Thoracic aorta (tissue), 2 donors: ENCODE results near the gene TTI1. TPM values are rescaled to one million over a fixed set of nuclear protein-coding genes. Genes with fewer than 3 reads are reported as not detected.

Source experiments
- ATAC-seq: fragments of 150-250 bp; one replicate; pipeline ENCODE4 v1.8.0; 2017; ENCODE audit warnings: low read depth; ENCODE audit not compliant: insufficient number of reproducible peaks, low FRiP score
- DNase-seq: peaks from one replicate; pipeline ENCODE4 v3.0.0-alpha.2; 2020; ENCODE audit warnings: low spot score
- H3K27ac ChIP-seq, 2 donors: fragments of 200-600 bp; sonication (generic); 1 replicate in 1 of 2; 2 replicates in 1 of 2; pipeline ENCODE4 v1.5.1; 2016; ENCODE audit warnings: mild to moderate bottlenecking in 2 of 2, moderate library complexity in 2 of 2
- H3K27me3 ChIP-seq: fragments of 200-600 bp; sonication (generic); replicated peaks from 2 replicates; pipeline ENCODE4 v1.6.0; 2016; ENCODE audit warnings: mild to moderate bottlenecking; ENCODE audit not compliant: insufficient read depth
- H3K36me3 ChIP-seq: fragments of 200-600 bp; sonication (generic); one replicate; pipeline ENCODE4 v1.5.1; 2016
- H3K4me1 ChIP-seq, 2 donors: fragments of 200-600 bp; sonication (generic); 1 replicate in 1 of 2; 2 replicates in 1 of 2; pipeline versions ENCODE4 v1.5.1 to v1.6.0; 2016; ENCODE audit warnings: low read depth in 2 of 2, mild to moderate bottlenecking in 1 of 2; ENCODE audit not compliant: control insufficient read depth in 1 of 2
- H3K4me3 ChIP-seq: fragments of 200-600 bp; sonication (generic); 2 replicates; pipeline ENCODE4 v1.5.1; 2016; ENCODE audit warnings: mild to moderate bottlenecking
- H3K9me3 ChIP-seq: fragments of 200-600 bp; sonication (generic); 2 replicates; pipeline ENCODE4 v1.5.1; 2016
- total RNA-seq, 2 donors: library from RNA; depleted of rRNA; stranded (reverse); fragments of >200 nt; gene quantifications; one replicate each; pipeline versions ENCODE4 v1.1.0 to v1.2.3, GENCODE V29; 2016
- TF ChIP-seq, protein P1 (sequence below): fragments of 200-600 bp; sonication (generic); IDR thresholded peaks from one replicate; pipeline ENCODE4 v1.5.1; 2019; ENCODE audit warnings: antibody characterized with exemption

The TTI1 gene
- 10 to 100 TPM; 12.2 to 20.1 TPM for total RNA-seq

DNA sequence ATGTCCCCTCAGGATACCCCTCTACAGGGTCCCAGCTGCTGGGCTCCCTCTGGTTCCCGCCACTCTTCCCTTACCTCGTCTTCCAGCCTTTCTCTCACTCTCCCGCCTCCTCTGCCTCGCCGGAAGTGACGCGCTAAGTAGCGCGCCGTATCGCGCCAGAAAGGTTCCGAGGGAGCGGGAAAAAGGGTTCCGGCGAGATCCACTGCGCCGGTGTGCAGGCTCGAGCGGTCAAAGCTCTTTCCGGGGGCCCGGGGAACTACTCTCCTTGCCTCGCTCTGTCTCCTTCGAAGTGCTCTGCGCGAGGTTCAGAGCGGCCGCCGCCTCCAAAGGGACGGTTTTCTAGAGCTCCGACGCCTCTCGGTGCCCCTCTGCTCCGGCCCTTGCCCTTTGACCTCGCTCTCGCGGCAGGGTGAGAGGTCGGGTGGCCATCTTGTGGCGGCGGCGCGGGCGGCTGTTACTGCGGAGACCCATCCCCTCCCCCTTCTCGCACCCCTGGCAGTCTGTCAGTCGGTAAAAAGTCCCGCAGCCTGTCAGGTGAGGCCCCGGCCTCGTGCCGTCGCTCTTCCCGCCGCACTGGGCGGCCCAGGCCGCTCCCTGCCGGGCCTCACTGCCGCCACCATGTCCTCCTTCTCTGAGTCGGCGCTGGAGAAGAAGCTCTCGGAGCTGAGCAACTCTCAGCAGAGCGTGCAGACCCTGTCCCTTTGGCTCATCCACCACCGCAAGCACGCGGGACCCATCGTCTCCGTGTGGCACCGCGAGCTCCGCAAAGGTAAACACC is at the start of gene TTI1, which contains the start of gene RPRD1B:
TTI1 (minus strand) TSS at position 127 of the 778 bp plus-strand sequence. CDS start 19,640 bp downstream, outside the sequence.
RPRD1B (plus strand) TSS at position 417 of the 778 bp plus-strand sequence; CDS start at position 619, 202 bp downstream.
- H3K4me3 ChIP-seq = peak within 1 kb of the TSS; percentile 81
- TF ChIP-seq, protein P1, sequence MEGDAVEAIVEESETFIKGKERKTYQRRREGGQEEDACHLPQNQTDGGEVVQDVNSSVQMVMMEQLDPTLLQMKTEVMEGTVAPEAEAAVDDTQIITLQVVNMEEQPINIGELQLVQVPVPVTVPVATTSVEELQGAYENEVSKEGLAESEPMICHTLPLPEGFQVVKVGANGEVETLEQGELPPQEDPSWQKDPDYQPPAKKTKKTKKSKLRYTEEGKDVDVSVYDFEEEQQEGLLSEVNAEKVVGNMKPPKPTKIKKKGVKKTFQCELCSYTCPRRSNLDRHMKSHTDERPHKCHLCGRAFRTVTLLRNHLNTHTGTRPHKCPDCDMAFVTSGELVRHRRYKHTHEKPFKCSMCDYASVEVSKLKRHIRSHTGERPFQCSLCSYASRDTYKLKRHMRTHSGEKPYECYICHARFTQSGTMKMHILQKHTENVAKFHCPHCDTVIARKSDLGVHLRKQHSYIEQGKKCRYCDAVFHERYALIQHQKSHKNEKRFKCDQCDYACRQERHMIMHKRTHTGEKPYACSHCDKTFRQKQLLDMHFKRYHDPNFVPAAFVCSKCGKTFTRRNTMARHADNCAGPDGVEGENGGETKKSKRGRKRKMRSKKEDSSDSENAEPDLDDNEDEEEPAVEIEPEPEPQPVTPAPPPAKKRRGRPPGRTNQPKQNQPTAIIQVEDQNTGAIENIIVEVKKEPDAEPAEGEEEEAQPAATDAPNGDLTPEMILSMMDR = no peak
- H3K27me3 ChIP-seq = no peaks in the 10 kb centered on the region
- H3K4me1 ChIP-seq = peaks cover 27 to 49% of the 10 kb centered on the region in 2 donors
- DNase-seq = peak; percentile 64
- peak within 1 kb of the TSS; percentile 86 to 95 for H3K27ac ChIP-seq
- ATAC-seq = peak; percentile 88
- H3K36me3 ChIP-seq = no peaks in the 10 kb centered on the region
- no peaks in the 10 kb centered on the region for H3K9me3 ChIP-seq

DNA sequence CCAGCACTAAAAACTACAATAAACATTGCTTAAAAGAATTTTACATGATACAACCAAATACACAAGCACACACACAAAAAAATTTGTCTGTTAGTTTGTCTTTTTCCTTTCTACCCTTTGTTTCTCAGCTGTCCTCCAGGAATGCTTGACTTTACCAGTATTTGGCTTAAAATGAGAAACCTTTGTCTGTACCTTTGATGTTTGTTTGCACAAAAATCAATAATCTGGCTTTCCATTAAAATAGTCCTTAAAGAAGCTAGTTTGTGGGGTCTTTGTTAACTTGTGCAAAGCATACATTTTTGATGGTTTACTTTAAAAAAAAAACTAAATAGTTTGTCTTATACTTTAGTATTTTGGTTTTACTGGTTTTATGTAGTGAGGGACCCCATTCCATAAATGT is 49.6 kb upstream of the TTI1 start:
- peaks cover 10 to 40% of the 10 kb centered on the region in 2 donors for H3K4me1 ChIP-seq
- H3K36me3 ChIP-seq = peaks cover 4% of the 10 kb centered on the region
- H3K9me3 ChIP-seq = no peaks in the 10 kb centered on the region
- H3K4me3 ChIP-seq = no peak overlapping the region
- no peaks in the 10 kb centered on the region for H3K27me3 ChIP-seq
- DNase-seq (no peak), ATAC-seq (no peak)
- TF ChIP-seq, protein P1 = no peak
- H3K27ac ChIP-seq = peak overlapping the region in 1 of 2 donors; percentile 61

DNA sequence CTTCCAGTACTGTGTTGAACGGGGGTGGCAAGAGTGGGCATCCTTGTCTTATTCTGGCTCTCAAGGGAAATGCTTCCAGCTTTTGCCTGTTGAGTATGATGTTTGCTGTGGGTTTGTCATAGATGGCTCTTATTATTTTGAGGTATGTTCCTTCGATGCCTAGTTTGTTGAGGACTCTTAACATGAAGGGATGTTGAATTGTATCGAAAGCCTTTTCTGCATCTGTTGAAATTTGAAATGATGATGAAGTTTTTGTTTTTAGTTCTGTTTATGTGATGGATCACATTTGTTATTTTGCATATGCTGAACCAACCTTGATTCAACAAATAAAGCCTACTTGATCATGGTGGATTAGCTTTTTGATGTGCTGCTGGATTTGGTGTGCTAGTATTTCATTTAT is 48.3 kb upstream of the TTI1 start:
- no peak for DNase-seq
- H3K4me1 ChIP-seq = peaks cover 11 to 45% of the 10 kb centered on the region in 2 donors
- ATAC-seq = no peak
- no peak overlapping the region for H3K4me3 ChIP-seq
- H3K27me3 ChIP-seq = no peaks in the 10 kb centered on the region
- no peaks in the 10 kb centered on the region for H3K9me3 ChIP-seq
- H3K27ac ChIP-seq = no peak overlapping the region
- H3K36me3 ChIP-seq = peaks cover 5% of the 10 kb centered on the region
- TF ChIP-seq, protein P1 = no peak

DNA sequence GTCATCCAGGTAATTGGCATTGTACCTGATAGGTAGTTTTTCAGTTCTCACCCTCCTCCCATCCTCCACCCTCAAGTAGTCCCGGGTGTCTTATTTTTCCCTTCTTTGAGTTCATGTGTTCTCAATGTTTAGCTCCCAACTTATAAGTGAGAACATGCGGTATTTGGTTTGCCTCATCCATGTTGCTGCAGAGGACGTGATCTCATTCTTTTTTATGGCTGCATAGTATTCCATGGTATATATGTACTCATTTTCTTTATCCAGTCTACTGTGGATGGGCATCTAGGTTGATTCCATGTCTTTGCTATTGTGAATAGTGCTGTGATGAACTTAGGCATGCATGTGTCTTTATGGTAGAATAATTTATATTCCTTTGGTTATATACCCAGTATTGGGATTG is 46.1 kb upstream of the TTI1 start:
- H3K36me3 ChIP-seq = peaks cover 5% of the 10 kb centered on the region
- no peaks in the 10 kb centered on the region for H3K9me3 ChIP-seq
- peaks cover 26 to 49% of the 10 kb centered on the region in 2 donors for H3K4me1 ChIP-seq
- ATAC-seq (no peak), DNase-seq (no peak)
- H3K27ac ChIP-seq = no peak overlapping the region
- H3K4me3 ChIP-seq = no peak overlapping the region
- TF ChIP-seq, protein P1 = no peak
- H3K27me3 ChIP-seq = no peaks in the 10 kb centered on the region

DNA sequence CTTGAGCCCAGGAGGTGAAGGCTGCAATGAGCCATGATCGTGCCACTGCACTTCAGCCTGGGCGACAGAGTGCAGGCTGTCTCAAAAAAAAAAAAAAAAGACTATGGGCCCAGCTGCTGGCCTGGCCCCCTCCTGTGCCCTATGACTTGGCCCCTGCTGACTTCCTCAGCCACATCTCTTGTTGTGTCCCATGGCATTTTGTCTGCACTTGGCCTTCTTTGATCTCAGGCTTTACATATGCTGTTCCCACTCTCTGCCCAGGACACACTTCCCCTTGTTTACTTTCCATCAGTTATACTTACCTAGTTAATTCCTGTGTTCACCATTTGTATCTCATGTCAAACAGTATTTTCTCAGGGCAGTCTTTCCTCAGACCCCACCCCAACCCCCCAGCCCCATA is 44.8 kb upstream of the TTI1 start:
- no peak for ATAC-seq
- no peak overlapping the region for H3K4me3 ChIP-seq
- no peak for DNase-seq
- TF ChIP-seq, protein P1 = no peak
- H3K27ac ChIP-seq = peak overlapping the region in 1 of 2 donors; percentile 25
- H3K27me3 ChIP-seq = no peaks in the 10 kb centered on the region
- peaks cover 5% of the 10 kb centered on the region for H3K36me3 ChIP-seq
- H3K4me1 ChIP-seq = peaks cover 27 to 48% of the 10 kb centered on the region in 2 donors
- H3K9me3 ChIP-seq = no peaks in the 10 kb centered on the region
